ENCODE results near the gene PSMD11.

DNA sequence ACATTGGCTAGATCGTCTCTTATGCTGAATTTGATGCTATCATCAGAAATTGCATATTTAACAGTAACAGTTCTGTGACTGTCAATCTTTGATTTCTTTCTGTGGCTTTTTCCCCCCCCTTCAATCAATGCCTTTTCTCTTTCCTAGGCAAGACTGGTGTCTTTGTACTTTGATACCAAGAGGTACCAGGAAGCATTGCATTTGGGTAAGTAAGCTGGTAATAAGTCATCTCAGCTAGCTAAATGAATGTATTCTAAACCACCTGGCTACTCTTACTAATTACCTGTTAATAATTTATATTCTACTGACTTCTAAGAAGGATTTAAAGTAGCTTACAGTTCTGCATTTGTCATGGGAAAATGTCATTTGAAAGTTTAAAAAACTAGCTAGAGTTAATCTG lies 20.1 kb downstream of the PSMD11 start:
- TF ChIP-seq CTCF (IDR thresholded peaks at IDR 0.05; ENCODE audit: insufficient read depth, low read length, poor library complexity, severe bottlenecking) (no peak), EZH2phosphoT487 (conservative IDR thresholded peaks at IDR 0.05; ENCODE audit: low read length) (no peak)
